Small intestine (tissue), 7 donors: ENCODE measurements around the gene NPAS1. TPM values are rescaled to one million over a fixed set of nuclear protein-coding genes. Genes with fewer than 3 reads are reported as not detected.
"Not testable (repeated sequence)": the region's sequence is repeated elsewhere in the genome, so short reads cannot be mapped to it uniquely, and the experiment has no call there.

Experiments used
- DNase-seq, 2 donors: peaks; one replicate each; pipeline versions ENCODE4 v3.0.0 to v3.0.0-alpha.2; 2013
- FAIRE-seq: peaks from 2 replicates; lab custom pipeline; 2012; peaks lifted over from hg19 to GRCh38; lab: Jason Lieb, UNC
- H3K27ac ChIP-seq, 3 donors: one replicate each; pipeline ENCODE4 v1.5.1; 2013; ENCODE audit warnings: low read length in 2 of 3, mild to moderate bottlenecking in 2 of 3, control low read depth in 1 of 3, inconsistent platforms in 1 of 3, low read depth in 1 of 3, moderate library complexity in 1 of 3
- H3K27me3 ChIP-seq, 3 donors: one replicate each; pipeline ENCODE4 v1.6.1; 2013; ENCODE audit warnings: low read length in 3 of 3, inconsistent platforms in 1 of 3; ENCODE audit not compliant: control insufficient read depth in 3 of 3, insufficient read depth in 3 of 3
- H3K36me3 ChIP-seq, 3 donors: one replicate each; pipeline ENCODE4 v1.6.1; 2013; ENCODE audit warnings: low read length in 3 of 3, inconsistent platforms in 1 of 3, low read depth in 1 of 3, mild to moderate bottlenecking in 1 of 3, moderate library complexity in 1 of 3; ENCODE audit not compliant: control insufficient read depth in 3 of 3, insufficient read depth in 2 of 3
- H3K4me1 ChIP-seq, 3 donors: one replicate each; pipeline ENCODE4 v1.6.1; 2013; ENCODE audit warnings: low read length in 2 of 3, inconsistent platforms in 1 of 3, low read depth in 1 of 3, mild to moderate bottlenecking in 1 of 3, moderate library complexity in 1 of 3; ENCODE audit not compliant: control insufficient read depth in 3 of 3, insufficient read depth in 2 of 3
- H3K4me3 ChIP-seq, 3 donors: one replicate each; pipeline ENCODE4 v1.5.1; 2013; ENCODE audit warnings: low read length in 3 of 3, control low read depth in 1 of 3, inconsistent platforms in 1 of 3, low read depth in 1 of 3, mild to moderate bottlenecking in 1 of 3, moderate library complexity in 1 of 3
- H3K9me3 ChIP-seq, 2 donors: one replicate each; pipeline ENCODE4 v1.6.1; 2013; ENCODE audit warnings: low read depth in 1 of 2, low read length in 1 of 2; ENCODE audit not compliant: control insufficient read depth in 2 of 2, insufficient read depth in 1 of 2
- WGBS, 3 donors: extraction: QIAGEN DNeasy Blood & Tissue Kit; methylation state at CpG; one replicate each; pipeline ENCODE4 v1.1.7; 2013; 5-methylcytosine and 5-hydroxymethylcytosine counted together
- polyA plus RNA-seq, 4 donors: library from polyadenylated mRNA; stranded (reverse) in 3 of 4; unstranded in 1 of 4; fragments of 200-250 nt in 3 of 4; fragments of 120-200 nt in 1 of 4; gene quantifications; one replicate each; pipeline versions ENCODE4 v1.2.1 to v1.2.3, GENCODE V29; 2013
- donor health status: healthy with polysubstance abuse.
- donor health status: control.
- donor health status: control.
- donor health status: Bipolar disorder and iron deficiency.
- donor health status: healthy.

The NPAS1 gene
- polyA plus RNA-seq, 4 donors, result 0.24 to 0.44 TPM; not detected in 2

DNA sequence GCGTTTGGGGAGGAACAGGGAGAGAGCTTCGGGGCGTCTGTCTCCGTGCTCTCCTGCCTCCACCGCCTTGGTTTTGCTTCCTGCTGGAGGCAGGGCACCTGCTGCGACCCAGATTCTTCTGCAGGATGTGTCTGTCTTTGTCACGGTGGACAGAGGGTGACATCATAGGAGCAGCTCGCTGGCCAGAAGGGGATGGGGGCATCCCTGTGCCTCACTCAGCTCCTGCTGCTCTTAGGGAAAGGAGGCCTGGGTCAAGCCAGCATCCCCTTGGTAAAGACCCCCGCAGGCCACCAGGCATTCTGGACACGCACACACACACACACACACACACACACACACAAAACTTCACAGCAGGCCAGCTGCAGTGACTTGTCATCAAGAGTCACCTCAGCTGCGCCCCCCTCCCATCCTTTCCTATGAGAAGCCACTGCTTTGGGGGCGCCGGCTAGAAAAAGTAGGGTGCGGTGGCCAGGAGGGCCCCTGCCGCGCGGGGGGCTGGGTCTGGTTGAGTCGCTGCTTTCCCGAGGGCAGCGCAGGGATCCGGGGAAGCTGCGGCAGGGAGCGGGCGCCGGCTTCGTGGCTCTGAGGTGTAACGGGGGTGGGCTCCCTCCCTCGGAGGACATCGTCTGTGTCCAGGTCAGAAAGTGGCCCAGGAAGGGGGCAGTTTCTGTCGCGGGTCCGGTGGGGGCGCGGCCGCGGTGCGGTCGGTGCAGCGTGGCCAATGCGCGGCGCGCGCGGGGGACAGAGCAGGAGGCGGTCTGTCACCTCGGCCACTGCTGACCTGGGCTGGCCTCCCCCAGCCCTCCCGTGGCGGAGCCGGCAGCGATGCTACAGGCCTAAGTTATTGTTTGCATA, 15.8 kb upstream of the NPAS1 start:
- FAIRE-seq (no peak), DNase-seq (no peak)
- no peak overlapping the region for H3K4me3 ChIP-seq
- H3K27ac ChIP-seq, result no peak overlapping the region
- peaks cover 0 to 4% of the 10 kb centered on the region in 2 donors for H3K9me3 ChIP-seq
- peaks cover 4 to 51% (median 18%) of the 10 kb centered on the region in 3 donors for H3K36me3 ChIP-seq
- peaks cover 0 to 27% (median 4%) of the 10 kb centered on the region in 3 donors for H3K27me3 ChIP-seq
- 10 to 21% (median 16%) methylated on average over 49 to 51 of the region's 51 CpGs for WGBS, 3 donors
- peaks cover 0 to 5% (median 0%) of the 10 kb centered on the region in 3 donors for H3K4me1 ChIP-seq

GRCh38 chr19:47005164-47005641, 14.4 kb upstream of the NPAS1 start:
- Histone ChIP-seq H3K27me3 (peaks cover 0 to 27% (median 4%) of the 10 kb centered on the region in 3 donors), H3K4me3 (no peak overlapping the region), H3K4me1 (peaks cover 0 to 5% (median 0%) of the 10 kb centered on the region in 3 donors), H3K36me3 (peaks cover 0 to 37% (median 11%) of the 10 kb centered on the region in 3 donors), H3K27ac (no peak overlapping the region), H3K9me3 (peaks cover 0 to 4% of the 10 kb centered on the region in 2 donors)
- no peak for DNase-seq
- no peak for FAIRE-seq
- WGBS, 3 donors, result 69 to 85% (median 75%) methylated on average over 15 of the region's 15 CpGs

DNA sequence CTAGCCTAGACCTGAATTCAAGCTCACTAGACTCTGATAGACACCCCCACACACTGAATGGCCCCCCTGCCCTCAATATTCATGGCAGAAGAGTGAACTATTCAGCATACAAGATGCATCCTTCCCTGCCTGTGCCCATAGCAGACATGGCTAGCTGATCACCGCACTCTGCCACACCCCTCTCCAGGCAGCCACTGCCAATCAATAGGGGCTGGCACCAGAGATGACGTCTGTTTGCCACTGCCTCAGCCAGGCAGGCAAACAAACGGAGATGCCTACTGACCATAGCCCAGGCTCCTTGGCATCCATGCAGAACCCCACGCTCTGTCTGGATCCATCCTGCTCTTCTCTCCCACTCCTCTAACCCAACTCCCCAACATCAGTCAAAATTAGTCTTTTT, 13.8 kb upstream of the NPAS1 start:
- no peak for FAIRE-seq
- Histone ChIP-seq H3K36me3 (peaks cover 0 to 30% (median 7%) of the 10 kb centered on the region in 3 donors), H3K4me1 (peaks cover 0 to 5% (median 0%) of the 10 kb centered on the region in 3 donors), H3K27me3 (peaks cover 0 to 27% (median 4%) of the 10 kb centered on the region in 3 donors), H3K9me3 (peaks cover 0 to 4% of the 10 kb centered on the region in 2 donors), H3K4me3 (no peak overlapping the region), H3K27ac (no peak overlapping the region)
- DNase-seq, result peak in 1 of 2 donors; percentile 44
- WGBS, 3 donors, result 60 to 75% (median 63%) methylated on average over 4 of the region's 4 CpGs

GRCh38 chr19:47006496-47006895, 13.1 kb upstream of the NPAS1 start:
- 60 to 66% (median 61%) methylated on average over 8 of the region's 8 CpGs for WGBS, 3 donors
- Histone ChIP-seq H3K9me3 (peaks cover 0 to 4% of the 10 kb centered on the region in 2 donors), H3K4me3 (no peak overlapping the region), H3K27ac (no peak overlapping the region), H3K27me3 (peaks cover 0 to 27% (median 4%) of the 10 kb centered on the region in 3 donors), H3K36me3 (peaks cover 0 to 24% (median 1%) of the 10 kb centered on the region in 3 donors), H3K4me1 (peaks cover 0 to 5% (median 0%) of the 10 kb centered on the region in 3 donors)
- FAIRE-seq (no peak), DNase-seq (no peak)

DNA sequence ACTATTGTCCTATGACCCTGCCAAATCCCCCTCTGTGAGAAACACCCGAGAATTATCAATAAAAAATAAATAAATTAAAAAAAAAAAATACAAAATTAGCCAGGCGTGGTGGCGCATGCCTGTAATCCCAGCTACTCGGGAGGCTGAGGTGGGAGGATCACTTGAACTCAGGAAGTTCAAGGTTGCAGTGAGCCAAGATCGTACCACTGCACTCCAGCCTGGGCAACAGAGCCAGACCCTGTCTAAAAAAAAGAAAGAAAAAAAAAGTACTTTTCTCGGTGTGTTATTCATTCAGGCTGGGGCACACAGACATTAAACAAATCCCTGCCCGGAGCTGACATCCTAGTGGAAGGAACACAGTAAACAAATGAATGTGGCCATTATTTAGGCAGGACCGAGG, 9.1 kb upstream of the NPAS1 start:
- H3K4me1 ChIP-seq, H3K36me3 ChIP-seq, H3K9me3 ChIP-seq, FAIRE-seq, DNase-seq, H3K27ac ChIP-seq, H3K4me3 ChIP-seq: not testable (repeated sequence)
- H3K27me3 ChIP-seq, result peaks cover 0 to 12% (median 0%) of the 10 kb centered on the region in 3 donors
- 70 to 71% (median 70%) methylated on average over 8 of the region's 8 CpGs for WGBS, 3 donors

GRCh38 chr19:47012617-47013016, 7.0 kb upstream of the NPAS1 start:
- no peaks in the 10 kb centered on the region for H3K36me3 ChIP-seq
- H3K9me3 ChIP-seq, result no peaks in the 10 kb centered on the region
- DNase-seq (no peak), FAIRE-seq (no peak)
- H3K4me3 ChIP-seq, result no peak overlapping the region
- peaks cover 0 to 9% (median 0%) of the 10 kb centered on the region in 3 donors for H3K27me3 ChIP-seq
- WGBS, 3 donors, result 12 to 30% (median 16%) methylated on average over 8 of the region's 8 CpGs
- H3K27ac ChIP-seq, result no peak overlapping the region
- no peaks in the 10 kb centered on the region for H3K4me1 ChIP-seq

- H3K9me3 ChIP-seq, result no peaks in the 10 kb centered on the region
- FAIRE-seq (no peak), DNase-seq (peak; percentile 71 to 85)
- no peak overlapping the region for H3K27ac ChIP-seq
- no peak overlapping the region for H3K4me3 ChIP-seq
- 9 to 11% (median 9%) methylated on average over 16 of the region's 16 CpGs for WGBS, 3 donors
- peaks cover 0 to 7% (median 0%) of the 10 kb centered on the region in 3 donors for H3K27me3 ChIP-seq
- H3K36me3 ChIP-seq, result no peaks in the 10 kb centered on the region
- H3K4me1 ChIP-seq, result no peaks in the 10 kb centered on the region
These were observed 6.6 kb upstream of the NPAS1 start for GRCh38 chr19:47013041-47013517.

DNA sequence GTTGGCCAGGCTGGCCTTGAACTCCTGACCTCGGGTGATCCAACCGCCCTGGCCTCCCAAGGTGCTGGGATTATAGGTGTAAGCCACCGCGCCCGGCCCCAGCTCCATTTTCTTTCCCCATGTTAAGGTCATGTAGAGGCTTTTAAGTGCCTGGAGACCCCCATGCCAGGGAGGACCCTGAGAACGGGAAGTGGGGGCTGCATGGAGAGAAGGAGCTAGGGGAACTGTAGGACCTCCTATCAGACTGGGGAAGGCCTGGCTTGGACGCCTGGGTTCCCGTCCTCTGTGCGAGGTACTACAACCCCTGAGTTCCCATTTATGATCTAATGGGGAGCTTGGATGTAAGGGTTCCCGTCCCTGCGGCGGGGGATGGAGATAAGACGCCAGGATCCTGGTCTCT, 714 bp upstream of the NPAS1 start:
- Histone ChIP-seq H3K27ac (no peak overlapping the region), H3K27me3 (peaks cover 11 to 55% (median 23%) of the 10 kb centered on the region in 3 donors), H3K9me3 (no peaks in the 10 kb centered on the region), H3K4me3 (no peak overlapping the region), H3K36me3 (no peaks in the 10 kb centered on the region), H3K4me1 (peaks cover 0 to 13% (median 4%) of the 10 kb centered on the region in 3 donors)
- 22 to 49% (median 35%) methylated on average over 13 of the region's 13 CpGs for whole genome bisulfite sequencing, 3 donors
- no peak for DNase-seq
- FAIRE-seq, result no peak
